Stimulated activated CD8-positive, alpha-beta memory T cell treated with anti-CD3 and anti-CD28 coated beads, Interleukin-15, amount 100 ng/mL, for 4 hours (primary cell): ENCODE measurements around the gene ZNF644.

ENCODE experiments used
- DNase-seq, 2 donors: peaks; one replicate each; pipeline ENCODE4 v3.0.0-alpha.2; 2020; ENCODE audit warnings: low read depth in 2 of 2

The ZNF644 gene

GRCh38 chr1:91022518-91022929 lies 689 bp upstream of the ZNF644 start:
- no peak for DNase-seq

- peak; percentile 32 to 43 for DNase-seq
Measured at GRCh38 chr1:91020967-91021685, 709 bp downstream of the ZNF644 start.

GRCh38 chr1:91020486-91020885 lies 1.3 kb downstream of the ZNF644 start:
- no peak for DNase-seq

DNA sequence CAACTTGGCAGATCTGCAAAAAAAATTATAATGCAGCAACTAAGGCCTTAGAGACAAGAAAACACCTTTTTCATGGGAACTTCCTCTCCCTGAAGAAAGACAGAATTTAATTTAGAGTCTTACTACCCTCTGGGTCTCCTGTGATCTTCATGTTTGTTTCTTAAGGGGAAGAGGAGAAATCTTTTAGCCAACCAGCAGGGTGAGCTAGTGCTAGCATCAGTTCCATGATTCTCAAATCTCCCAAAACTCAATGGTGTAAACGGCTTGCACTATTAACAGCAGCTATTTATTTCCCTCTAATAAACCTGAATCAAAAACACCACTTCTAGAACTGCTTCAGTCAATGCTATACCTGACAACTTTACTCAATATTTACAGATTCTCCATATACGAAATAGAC lies 3.8 kb downstream of the ZNF644 start:
- no peak for DNase-seq

DNA sequence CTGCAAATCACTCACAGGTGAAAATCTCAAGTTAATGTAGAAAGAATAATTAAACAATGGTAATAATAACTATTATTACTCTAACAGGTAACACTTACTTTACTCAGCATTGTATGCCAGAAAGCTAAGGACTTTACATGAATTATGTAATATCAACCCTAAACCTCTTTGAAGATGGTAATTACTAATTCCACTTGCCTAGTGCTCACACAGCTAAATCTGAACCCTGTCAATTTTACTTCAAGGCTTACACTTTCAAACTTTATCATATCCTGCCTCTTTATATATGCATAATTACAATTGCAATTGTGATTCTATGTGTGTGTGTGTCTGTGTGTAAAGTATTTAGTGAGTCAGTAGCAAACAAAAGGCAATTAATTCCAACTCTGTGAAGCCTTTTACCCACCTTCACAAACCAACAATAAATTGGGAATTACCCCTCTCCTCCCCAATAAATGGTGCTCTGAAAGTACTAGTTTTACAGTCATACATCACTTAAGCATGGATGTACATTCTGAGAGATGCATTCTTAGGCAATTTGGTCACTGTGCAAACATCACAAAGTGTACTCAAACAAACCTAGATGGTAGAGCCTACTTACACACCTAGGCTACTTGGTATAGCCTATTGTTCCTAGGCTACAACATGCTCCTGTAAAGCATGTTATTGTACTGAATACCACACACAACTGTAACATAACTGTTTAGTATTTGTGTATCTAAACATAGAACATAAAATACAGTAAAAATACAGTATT lies 5.9 kb downstream of the ZNF644 start:
- DNase-seq = no peak

GRCh38 chr1:91015358-91015780 lies 6.5 kb downstream of the ZNF644 start:
- no peak for DNase-seq

- no peak for DNase-seq
Measured at GRCh38 chr1:91014475-91014874, 7.4 kb downstream of the ZNF644 start.

DNA sequence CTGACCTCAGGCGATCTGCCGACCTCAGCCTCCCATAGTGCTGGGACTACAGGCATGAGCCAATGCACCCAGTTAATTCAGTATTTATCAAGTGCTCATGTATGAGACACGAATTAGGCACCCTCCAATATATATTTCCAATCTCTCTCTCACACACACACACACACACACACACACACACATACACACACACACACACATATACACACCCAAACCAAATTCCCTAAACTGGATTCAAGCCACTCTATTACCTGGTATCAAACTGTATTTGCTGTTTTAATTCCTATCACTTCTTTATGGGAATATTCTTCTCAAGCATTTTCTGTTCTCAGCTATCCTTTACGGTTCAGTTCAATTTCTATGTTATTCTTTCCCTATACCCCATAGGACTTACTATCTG lies 8.5 kb downstream of the ZNF644 start:
- no peak for DNase-seq

- DNase-seq = no peak
Measured at GRCh38 chr1:91012196-91012595, 9.6 kb downstream of the ZNF644 start.

DNA sequence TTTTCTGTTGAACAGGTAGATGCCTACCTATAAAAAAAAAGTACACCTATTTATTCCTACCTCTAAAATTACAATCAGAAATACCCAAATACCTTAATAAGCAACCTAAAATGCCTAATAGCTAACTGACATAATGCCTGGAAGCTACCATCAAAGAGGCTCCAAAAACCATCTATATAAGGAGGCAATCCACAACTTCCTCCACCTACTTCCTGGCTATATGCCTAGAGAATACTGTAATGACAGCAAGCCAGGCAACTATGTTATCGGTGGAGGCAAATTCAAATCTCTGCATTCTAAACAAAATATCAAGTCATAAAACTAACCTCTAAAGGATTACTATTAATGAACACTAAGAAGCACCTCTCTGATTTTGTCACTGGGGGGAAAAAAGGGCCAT lies 10.1 kb downstream of the ZNF644 start:
- no peak for DNase-seq

DNA sequence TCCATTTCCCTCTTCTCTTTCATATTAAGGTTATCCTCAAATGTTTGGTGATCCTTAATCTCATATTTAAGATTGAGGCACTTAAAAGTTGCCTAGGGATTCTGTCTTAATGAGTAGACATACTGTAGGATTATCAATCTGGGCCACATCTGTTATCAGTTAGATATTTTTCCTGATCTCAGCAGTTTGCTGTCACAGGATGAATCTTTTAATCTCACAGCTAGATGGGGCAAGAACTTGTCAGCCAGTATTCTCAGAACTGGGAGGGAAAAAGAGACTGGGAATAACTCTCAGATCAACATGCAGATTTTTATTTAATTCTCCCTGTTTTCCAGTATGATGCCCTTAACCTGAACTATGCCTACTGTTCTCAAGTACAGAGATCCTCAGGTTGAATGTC lies 14.0 kb downstream of the ZNF644 start:
- no peak for DNase-seq

- DNase-seq = no peak
Measured at GRCh38 chr1:91007092-91007491, 14.7 kb downstream of the ZNF644 start.

- DNase-seq = no peak
Measured at GRCh38 chr1:91006113-91006908, 15.5 kb downstream of the ZNF644 start.

DNA sequence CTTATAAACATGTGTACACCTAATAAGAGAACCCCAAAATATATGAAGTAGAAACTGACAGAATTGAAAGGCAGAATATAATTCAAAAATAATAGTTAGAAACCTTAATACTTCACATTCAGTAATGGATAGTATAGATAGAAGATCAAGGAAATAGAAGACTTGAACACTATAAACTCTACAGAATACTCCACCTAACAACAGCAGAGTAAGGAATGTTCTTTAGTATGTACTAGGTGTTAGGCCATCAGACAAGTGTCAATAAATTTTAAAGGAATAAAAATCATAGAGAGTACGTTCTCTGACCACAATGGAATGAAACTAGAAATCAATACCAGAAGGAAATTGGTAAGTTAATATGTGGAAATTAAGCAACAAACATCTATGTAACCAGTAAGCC lies 16.6 kb downstream of the ZNF644 start:
- no peak for DNase-seq

GRCh38 chr1:91004145-91004544 lies 17.7 kb downstream of the ZNF644 start:
- DNase-seq = no peak

GRCh38 chr1:90996742-90997413 lies 25.0 kb downstream of the ZNF644 start:
- no peak for DNase-seq

GRCh38 chr1:90995311-90995894 lies 26.4 kb downstream of the ZNF644 start:
- no peak for DNase-seq

DNA sequence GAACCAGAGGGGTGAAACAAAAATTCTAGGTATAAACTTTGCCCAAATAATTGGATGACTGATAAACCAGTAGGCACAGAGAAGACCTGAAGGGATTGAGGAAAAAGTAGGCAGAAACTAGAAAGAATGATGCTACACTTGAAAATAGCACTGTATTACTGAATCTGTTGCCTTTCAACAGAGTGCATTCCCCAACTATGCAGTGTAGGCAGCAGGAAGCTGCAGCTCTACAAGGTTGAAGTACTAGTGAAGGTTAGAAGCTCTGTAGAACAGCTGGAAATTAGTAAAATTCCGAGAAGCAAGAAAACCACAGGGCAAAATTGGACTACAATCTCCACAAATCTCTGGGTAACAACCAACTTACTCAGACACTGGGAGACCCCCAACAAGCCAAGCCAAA lies 27.4 kb downstream of the ZNF644 start:
- DNase-seq = no peak

DNA sequence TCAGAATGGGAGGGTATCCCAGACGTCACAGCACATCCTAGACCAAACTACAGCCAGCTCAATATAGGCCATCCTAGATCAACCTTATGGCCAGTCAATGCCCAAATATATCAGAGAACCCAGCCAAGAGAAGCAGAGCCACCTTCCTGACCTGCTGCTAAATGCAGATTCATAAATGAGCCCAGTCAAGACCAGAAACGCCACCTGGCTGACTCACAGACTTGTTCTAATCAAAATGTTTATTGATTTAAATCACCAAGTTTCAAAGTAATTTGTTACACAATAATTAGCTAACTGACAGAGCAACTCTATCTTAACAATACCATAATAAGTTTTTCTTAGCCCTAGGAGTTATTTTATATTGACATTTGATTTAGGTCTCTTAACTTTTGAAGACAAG lies 28.6 kb downstream of the ZNF644 start:
- no peak for DNase-seq

GRCh38 chr1:90990779-90991178 lies 31.1 kb downstream of the ZNF644 start:
- DNase-seq = no peak

DNA sequence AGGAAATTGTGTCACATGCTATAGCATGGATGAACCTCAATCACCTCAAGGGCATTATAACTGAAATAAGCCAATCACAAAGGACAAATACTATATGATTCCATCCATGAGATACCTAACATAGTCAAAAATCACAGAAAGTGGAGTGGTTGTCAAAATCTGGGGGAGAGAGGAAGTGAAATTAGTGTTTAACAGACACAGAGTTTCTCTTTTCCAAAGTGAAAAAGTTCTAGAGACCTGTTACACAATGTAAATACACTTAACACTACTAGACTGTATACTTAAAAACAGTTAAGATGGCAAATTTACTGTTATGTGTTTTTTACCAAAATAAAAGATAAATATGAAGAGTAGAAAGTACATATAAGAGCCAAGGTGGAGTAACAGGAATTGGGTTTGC lies 31.8 kb downstream of the ZNF644 start:
- DNase-seq = no peak

GRCh38 chr1:90989302-90989701 lies 32.5 kb downstream of the ZNF644 start:
- no peak for DNase-seq
